ENCODE results near the gene CLMN.

Gene CLMN, protein sequence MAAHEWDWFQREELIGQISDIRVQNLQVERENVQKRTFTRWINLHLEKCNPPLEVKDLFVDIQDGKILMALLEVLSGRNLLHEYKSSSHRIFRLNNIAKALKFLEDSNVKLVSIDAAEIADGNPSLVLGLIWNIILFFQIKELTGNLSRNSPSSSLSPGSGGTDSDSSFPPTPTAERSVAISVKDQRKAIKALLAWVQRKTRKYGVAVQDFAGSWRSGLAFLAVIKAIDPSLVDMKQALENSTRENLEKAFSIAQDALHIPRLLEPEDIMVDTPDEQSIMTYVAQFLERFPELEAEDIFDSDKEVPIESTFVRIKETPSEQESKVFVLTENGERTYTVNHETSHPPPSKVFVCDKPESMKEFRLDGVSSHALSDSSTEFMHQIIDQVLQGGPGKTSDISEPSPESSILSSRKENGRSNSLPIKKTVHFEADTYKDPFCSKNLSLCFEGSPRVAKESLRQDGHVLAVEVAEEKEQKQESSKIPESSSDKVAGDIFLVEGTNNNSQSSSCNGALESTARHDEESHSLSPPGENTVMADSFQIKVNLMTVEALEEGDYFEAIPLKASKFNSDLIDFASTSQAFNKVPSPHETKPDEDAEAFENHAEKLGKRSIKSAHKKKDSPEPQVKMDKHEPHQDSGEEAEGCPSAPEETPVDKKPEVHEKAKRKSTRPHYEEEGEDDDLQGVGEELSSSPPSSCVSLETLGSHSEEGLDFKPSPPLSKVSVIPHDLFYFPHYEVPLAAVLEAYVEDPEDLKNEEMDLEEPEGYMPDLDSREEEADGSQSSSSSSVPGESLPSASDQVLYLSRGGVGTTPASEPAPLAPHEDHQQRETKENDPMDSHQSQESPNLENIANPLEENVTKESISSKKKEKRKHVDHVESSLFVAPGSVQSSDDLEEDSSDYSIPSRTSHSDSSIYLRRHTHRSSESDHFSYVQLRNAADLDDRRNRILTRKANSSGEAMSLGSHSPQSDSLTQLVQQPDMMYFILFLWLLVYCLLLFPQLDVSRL

DNA sequence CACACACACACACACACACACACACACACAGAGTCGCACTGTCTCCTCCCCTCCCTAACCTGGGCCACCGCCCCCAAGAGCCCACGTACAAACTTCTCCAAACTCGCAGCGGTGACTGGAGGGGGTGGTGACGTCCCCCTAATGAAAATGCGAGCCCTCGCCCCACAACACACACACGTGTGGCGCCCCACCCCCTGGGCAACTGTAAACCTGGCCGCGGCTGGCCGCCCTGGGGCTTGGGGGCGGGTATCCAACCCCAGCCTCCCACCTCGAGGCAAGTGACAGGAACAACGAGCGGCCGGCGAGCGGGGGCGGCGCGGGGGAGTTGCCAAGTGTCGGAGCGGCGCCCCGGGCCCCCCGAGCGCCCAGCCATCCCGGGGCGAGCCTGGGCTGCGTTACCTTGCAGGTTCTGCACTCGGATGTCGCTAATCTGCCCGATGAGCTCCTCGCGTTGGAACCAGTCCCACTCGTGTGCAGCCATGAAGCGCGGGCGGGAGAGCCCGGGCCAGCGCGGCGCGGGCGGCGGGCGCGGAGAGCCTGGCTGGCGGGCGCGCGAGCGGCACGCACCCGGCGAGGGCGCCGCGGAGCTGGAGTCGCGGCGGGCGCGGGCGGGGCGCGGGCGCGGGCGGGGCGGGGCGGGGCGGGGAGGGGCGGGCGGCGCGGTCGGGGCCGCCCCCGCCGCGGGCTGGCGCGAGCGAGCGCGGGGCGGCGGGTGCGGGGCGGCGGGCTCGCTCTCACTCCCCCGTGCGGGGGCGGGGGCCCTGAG, at the start of gene CLMN:
CLMN (minus strand) TSS at position 597 of the 766 bp plus-strand sequence; CDS start at position 481, 116 bp downstream.
- peak within 1 kb of the TSS; percentile 56 for H3K4me3 ChIP-seq (ENCODE audit: low read depth, low read length)
- TF ChIP-seq, protein P1, sequence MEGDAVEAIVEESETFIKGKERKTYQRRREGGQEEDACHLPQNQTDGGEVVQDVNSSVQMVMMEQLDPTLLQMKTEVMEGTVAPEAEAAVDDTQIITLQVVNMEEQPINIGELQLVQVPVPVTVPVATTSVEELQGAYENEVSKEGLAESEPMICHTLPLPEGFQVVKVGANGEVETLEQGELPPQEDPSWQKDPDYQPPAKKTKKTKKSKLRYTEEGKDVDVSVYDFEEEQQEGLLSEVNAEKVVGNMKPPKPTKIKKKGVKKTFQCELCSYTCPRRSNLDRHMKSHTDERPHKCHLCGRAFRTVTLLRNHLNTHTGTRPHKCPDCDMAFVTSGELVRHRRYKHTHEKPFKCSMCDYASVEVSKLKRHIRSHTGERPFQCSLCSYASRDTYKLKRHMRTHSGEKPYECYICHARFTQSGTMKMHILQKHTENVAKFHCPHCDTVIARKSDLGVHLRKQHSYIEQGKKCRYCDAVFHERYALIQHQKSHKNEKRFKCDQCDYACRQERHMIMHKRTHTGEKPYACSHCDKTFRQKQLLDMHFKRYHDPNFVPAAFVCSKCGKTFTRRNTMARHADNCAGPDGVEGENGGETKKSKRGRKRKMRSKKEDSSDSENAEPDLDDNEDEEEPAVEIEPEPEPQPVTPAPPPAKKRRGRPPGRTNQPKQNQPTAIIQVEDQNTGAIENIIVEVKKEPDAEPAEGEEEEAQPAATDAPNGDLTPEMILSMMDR (IDR thresholded peaks at IDR 0.05; ENCODE audit: borderline replicate concordance, insufficient read depth, low read depth, low read length) = no peak

DNA sequence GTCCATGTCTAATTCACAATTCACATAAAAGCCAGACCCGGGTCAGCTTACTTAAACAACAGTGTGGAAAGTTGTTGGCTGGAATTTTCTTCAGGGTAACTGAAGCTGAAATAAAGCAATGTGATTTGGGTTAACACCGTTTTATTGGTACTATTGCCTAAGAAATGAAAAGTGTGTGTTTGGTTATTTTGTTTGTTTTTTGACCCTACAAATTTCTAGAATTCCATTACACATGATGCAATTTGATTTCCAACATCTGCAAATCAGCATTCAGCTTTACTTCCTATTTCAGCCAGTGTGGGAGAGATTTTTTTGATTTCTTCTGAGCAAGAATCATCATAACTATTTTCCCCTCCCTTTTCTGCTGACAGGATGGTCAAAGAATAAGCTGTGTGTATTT, 45.7 kb upstream of the CLMN start:
- H3K4me3 ChIP-seq (ENCODE audit: low read depth, low read length) = no peak overlapping the region
- TF ChIP-seq, protein P1 (IDR thresholded peaks at IDR 0.05; ENCODE audit: borderline replicate concordance, insufficient read depth, low read depth, low read length) = no peak

DNA sequence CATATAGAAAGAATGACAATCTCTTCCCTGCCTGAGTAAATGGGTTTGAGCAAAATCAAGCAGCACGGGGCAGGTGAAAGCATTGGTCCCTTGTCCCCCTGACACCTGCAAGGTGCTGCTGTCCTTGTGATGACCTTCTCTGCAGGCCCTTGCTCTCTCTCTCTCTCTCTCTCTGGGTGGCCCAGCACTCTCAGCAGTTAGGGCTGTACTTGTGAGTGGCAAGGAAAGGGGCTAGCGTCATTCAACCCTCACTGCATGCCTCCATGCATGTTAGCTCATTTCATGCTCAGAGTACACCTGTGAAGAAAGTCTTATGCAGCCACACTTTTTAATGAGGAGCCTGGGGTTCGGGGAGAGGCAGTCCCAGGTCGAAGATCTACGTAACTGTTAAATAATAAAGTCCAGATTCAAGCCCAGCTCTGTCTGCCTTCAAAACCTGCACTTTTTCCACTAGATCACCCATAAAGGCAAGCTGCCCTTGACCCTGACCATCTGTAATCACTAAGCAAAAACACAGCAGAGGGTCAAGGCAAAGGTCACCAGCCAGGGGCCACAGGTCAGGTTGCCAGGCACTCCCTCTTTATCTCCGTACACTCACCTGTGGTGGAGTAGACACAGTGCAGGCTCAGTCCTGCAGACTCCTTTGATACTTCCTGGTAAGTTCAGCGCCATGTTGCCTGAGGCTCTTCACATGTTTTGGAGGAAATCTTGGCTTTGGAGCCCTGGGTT, 44.9 kb upstream of the CLMN start:
- TF ChIP-seq, protein P1 (IDR thresholded peaks at IDR 0.05; ENCODE audit: borderline replicate concordance, insufficient read depth, low read depth, low read length) = no peak
- no peak overlapping the region for H3K4me3 ChIP-seq (ENCODE audit: low read depth, low read length)

DNA sequence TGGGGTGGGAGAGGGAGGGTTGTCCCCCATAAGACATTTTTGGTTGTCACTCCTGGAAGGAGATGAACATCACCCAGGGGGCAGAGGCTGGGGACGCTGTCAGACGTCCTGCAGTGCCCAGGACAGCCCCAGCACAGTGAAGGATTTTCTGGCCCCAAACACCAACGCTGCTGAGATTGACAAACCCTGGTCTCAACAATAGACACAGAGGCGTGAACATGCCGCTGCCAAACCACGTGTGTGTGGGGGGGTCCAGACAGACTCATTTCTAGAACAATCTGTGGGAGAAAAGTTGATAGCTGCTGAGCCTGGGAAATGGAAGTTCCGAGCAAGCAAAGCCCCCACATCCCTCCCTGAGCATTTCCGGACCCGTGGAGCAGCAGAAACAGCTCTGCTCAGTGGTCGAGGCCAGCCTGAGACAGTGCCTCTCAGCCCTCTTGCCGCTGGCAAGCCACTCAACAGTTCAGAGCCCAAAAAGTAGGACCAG, 43.8 kb upstream of the CLMN start:
- TF ChIP-seq, protein P1 (IDR thresholded peaks at IDR 0.05; ENCODE audit: borderline replicate concordance, insufficient read depth, low read depth, low read length) = no peak
- no peak overlapping the region for H3K4me3 ChIP-seq (ENCODE audit: low read depth, low read length)

DNA sequence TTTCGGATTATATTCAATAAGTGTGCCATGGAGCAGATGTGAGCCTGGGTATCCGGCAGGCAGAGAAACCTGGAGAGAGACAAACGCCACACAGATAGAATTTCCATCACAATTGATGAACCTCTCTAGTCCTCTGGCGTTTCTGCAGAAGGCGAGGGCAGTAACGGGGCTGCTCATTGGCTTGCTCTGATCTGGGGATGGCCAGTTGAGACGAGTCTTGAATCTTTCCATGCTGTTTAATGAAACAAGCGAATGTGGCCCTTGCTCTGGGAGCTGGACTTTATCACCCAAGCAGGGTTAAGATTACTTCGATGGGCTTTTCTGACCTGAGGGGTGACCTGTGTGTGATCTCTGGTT, 42.4 kb upstream of the CLMN start:
- H3K4me3 ChIP-seq (ENCODE audit: low read depth, low read length) = no peak overlapping the region
- TF ChIP-seq, protein P1 (IDR thresholded peaks at IDR 0.05; ENCODE audit: borderline replicate concordance, insufficient read depth, low read depth, low read length) = no peak

All from GM12875 (cell line).